Measurements from ENCODE around the gene MAP2K1. TPM values are rescaled to one million over a fixed set of nuclear protein-coding genes. Genes with fewer than 3 reads are reported as not detected.
"Not testable (repeated sequence)": the region's sequence is repeated elsewhere in the genome, so short reads cannot be mapped to it uniquely, and the experiment has no call there.

Gene MAP2K1
- 39.2 and 48.4 TPM in 2 replicates for total RNA-seq (2014; rRNA removed; shearing (Covaris generic))
- polyA plus RNA-seq (2014; cell fraction: nucleus; rRNA removed): 24.2 and 26.8 TPM in 2 replicates

DNA sequence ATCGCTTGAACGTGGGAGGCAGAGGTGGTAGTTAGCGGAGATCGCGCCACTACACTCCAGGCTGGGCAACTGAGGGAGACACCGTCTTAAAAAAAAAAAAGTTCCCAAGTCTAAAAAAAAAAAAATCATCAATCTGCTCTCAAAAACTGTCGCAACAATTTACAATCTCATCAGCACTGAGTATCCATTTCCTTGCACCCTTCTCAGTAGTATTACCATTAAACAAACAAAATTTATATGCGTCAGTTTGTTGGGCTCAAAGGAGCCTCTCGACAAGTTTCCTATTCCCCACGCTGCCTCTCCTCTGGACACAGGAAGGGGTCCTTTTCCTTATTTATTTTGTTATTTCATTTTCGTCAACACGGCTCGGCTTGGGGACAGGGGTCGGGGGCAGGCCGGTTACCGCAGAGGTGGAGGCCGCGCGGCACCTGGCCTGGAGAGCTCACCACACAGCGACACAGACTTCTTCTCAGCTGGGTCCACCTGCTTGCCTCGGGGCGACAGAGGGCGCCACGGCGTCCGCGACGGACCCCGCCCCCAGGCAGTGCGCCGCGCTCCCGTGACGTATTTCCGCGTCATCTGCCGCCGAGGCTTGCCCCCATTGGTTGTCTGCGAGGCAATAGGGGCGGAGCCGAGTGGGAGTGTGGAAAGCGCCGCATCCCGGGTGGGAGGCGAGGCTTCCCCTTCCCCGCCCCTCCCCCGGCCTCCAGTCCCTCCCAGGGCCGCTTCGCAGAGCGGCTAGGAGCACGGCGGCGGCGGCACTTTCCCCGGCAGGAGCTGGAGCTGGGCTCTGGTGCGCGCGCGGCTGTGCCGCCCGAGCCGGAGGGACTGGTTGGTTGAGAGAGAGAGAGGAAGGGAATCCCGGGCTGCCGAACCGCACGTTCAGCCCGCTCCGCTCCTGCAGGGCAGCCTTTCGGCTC is at the start of gene MAP2K1:
Gene MAP2K1, plus strand, starts transcription at position 709 of the 920 bp plus-strand sequence. CDS start 436 bp downstream, outside the sequence.
- peak; percentile 96 for DNase-seq (ENCODE audit: extremely low read depth, low read depth)

DNA sequence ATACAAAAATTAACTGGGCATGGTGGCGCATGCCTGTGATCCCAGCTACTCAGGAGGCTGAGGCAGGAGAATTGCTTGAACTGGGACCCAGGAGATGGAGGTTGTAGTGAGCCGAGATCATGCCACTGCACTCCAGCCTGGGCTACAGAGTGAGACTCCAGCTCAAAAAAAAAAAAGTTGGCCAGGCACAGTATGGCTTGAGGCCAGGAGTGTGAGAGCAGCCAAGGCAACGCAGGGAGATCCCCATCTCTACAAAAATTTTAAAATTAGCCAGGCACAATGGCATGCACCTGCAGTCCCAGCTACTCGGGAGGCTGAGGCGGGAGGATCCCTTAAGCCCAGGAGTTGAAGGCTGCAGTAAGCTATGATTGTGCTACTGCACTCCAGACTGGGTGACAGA is 38.2 kb upstream of the MAP2K1 start:
- not testable (repeated sequence) for DNase-seq (ENCODE audit: extremely low read depth, low read depth)

DNA sequence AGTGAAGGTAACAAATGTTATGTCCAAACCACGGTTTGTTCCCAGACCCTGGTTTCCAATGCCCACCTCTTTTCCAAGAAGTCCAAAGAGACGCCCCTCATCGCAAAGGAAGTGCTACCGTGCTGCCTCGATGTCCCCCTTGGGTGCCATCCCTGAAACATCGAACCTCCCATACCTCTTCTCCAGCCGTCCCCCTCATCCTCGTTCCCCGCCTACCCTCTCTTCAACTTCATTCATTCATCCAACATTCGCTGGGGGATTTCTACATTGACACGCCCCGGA is 30.7 kb upstream of the MAP2K1 start:
- no peak for DNase-seq (ENCODE audit: extremely low read depth, low read depth)

DNA sequence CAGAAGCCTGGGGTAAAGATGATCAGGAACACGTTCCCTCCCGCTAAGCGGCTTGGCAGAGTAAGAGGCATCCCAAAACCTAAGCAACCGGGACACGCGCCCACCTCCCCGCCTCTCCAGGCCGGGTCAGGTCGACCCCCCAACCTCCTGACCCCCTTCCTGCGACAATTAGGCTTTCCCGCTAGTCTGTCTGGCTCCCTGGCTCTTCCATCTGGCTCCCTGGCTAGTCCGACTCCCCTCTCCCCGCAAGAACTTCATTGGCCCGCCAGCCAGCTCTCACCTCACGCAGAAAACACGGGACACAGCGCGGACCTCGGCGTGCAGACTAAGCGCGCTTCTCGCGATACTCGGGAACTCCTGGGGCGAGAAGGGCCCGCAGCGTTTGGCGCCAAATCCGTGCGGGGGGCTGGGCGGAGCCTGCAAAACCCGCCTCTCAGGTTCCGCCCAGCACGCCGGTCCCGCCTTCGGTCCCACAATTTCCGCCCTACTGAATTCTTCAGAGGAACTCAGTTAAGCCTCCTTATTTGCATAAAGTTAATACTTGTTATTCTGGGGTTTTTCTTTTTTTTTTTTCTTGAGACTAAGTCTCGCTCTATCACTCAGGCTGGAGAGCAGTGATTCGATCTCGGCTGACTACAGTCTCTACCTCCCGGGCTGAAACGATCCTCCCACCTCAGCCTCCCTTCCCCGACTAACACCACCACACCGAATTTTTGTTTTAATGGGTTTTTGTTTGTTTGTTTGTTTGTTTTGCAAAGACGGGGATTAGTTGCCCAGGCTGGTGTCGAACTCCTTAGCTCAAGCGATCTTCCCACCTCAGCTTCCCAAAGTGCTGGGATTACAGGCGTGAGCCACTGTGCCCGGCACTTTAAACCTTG is 30.1 kb upstream of the MAP2K1 start, which contains the start of gene TIPIN:
Gene TIPIN, minus strand, starts transcription at position 327 of the 878 bp plus-strand sequence. CDS start 3,738 bp downstream, outside the sequence.
- peak; percentile 88 for DNase-seq (ENCODE audit: extremely low read depth, low read depth)

DNA sequence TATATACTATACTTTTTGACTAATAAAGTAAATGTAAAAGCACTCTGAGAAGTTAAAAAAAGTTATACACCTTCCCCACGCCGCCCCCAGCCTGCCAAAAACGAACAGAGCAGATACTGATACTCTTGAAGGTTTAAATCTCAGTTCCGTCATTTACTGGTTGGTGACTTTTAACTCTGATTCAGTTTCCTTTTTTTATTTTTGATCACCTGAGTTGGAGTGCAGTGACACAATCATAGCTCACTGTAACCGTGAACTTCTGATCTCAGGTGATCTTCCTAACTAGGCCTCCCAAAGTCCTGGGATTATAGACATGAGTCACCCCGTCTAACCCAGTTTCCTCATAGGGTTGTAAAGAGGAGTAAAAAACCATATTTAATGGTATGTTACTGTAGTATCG is 27.0 kb upstream of the MAP2K1 start:
- no peak for DNase-seq (ENCODE audit: extremely low read depth, low read depth)

DNA sequence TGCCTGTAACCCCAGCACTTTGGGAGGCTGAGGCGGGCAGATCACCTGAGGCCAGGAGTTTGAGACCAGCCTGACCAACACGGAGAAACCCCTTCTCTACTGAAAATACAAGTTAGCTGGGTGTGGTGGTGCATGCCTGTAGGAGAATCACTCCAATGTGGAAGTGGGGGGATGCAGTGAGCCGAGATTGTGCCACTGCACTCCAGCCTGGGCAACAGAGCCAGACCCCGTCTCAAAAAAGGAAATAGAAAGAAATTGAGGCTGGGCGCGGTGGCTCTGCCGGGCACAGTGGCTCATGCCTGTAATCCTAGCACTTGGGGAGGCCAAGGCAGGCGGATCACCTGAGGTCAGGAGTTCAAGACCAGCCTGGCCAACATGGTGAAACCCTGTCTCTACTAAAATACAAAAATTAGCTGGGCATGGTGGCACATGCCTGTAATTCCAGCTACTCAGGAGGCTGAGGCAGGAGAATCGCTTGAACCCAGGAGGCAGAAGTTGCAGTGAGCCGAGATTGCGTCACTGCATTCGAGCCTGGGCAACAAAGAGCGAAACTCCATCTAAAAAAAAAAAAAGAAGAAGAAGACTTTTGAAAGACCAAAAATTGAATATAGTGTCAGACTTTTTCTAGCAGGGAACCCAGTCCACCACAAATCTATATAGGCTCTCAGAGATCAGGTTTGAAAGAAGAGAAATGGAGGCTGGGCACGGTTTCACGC is 24.8 kb upstream of the MAP2K1 start:
- not testable (repeated sequence) for DNase-seq (ENCODE audit: extremely low read depth, low read depth)

DNA sequence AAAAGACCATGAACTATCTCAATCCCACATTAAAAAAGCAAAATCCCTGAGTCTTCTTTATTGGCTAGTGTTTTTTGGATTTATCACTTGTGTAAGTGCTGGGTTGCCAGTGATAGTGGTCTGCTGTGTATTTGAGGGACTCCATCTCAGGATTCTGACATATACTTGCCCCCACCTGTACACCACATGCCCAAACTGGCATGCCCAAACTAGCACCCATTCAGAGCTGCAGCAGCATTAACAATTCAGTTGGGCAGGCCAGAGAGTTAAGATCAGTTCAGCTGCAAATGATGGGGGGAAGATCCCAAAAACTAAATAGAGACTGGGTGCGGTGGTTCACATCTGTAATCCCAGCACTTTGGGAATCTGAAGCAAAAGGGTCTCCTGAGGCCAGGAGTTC is 23.9 kb upstream of the MAP2K1 start:
- no peak for DNase-seq (ENCODE audit: extremely low read depth, low read depth)

DNA sequence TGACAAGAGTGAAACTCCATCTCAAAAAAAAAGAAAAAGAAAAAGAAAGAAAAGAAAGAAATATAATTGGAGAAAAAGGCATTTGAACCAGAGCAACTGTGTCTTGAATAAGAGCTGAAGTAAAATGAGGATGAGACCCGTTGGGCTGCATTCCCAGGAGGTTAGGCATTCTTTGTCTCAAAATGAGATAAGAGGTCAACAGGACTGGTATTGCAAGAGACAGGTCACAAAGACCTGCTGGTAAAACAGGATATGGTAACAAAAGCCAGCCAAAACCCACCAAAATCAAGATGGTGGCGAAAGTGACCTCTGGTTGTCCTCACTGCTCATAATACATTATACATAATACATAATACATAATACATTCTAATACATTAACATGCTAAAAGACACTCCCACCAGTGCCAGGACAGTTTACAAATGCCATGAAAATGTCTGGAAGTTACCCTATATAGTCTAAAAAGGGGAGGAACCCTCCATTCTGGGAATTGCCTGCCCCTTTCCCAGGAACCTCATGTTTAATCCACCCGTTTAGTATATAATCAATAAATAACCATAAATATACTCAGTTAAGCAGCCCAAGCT is 21.7 kb upstream of the MAP2K1 start:
- DNase-seq (ENCODE audit: extremely low read depth, low read depth): no peak

DNA sequence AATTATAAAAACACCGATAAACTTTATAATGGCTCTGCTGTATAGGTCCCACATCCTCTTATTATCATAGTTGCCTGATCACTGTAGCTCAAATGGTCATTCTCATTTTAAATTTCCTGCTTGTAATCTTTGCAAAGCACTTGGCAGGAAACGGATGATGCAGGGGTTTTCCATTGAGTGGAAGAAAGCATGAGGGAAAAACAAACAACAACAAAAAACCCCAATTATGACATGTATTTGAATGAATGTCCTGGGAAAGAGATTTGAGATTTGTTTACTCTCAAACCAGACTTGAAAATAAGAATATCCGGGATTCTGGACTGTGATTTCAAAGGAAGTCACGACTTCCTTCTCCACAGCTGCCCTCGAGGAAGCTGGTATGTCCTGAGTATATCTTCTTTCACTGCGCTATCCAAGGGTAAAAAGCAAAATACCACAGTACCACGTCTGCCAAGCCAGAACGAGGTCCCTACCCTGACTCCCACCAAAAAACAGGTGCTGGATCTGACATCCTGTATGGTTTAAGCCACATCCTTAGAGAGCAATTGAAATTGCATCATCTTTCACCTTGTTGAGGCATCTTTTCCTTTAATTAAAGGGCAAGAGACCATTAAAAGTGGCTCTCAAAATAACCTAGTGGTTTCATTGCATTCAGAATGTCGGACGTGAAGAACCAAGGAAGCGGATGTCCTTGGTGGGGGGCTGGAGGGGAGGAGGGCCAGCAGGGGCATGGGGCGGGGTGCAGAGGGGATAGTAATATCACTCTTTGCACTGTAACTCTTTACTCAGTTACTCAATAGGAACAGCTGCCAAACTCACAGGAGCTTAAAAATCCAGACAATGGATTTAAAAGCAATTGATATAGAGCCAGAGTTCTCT is 16.7 kb upstream of the MAP2K1 start:
- DNase-seq (ENCODE audit: extremely low read depth, low read depth): no peak

DNA sequence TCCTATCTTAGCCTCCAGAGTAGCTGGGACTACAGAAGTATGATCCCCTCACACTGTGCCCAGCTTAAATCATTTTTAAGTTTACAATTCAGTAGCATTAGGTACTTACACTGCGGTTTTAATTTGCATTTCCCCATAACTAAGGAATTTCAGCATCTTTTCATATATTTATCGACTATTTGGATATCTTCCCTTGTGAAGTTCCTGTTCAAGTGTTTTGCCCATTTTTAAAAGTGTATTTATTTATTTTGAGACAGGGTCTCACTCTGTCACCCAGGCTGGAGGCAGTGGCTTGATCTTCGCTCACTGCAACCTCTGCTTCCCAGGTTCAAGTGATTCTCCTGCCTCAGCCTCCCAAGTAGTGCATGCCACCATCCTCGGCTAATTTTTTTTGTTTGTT is 12.5 kb upstream of the MAP2K1 start:
- DNase-seq (ENCODE audit: extremely low read depth, low read depth): no peak

DNA sequence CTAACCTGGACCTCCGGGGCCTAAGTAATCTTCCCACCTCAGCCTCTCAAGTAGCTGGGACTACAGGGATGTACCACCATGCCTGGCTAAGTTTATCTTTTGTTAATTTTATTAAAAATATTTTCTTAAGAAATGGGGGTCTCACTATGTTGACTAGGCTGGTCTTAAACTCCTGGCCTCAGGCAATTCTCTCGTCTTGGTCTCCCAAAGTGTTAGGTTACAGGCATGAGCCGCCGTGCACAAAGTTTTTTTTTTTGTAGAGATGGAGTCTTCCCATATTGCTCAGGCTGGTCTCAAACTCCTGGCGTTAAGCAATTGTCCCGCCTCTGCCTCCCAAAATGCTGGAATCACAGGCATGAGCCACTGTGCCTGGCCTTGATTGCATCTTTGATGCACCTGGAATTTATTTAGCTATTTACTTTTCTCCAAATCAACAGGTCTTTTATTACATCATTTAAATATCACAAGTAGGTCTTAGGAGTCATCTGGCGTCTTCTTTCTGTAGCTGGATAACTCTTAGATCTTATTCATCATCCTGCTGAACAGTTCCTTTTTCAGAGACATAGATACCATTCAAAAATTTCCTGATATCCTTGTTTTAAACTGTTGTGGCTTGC is 7.8 kb upstream of the MAP2K1 start:
- no peak for DNase-seq (ENCODE audit: extremely low read depth, low read depth)

DNA sequence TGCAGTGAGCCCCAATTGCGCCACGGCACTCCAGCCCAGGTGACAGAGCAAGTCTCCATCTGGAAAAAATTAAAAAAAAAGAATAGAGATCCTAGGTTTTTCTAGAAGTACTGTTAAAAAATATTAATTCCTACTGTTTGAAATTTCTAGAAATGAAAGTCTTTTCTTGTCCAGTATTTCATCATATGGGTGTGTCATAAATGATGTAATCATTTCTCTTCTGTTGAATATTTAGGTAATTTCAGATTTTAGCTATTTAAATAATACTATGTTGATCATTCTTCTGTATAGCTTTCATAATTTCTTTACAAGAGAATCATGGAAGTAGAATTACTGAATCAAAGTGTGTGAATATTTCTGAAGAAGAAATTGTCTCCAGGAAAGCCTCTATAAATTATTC is 5.3 kb upstream of the MAP2K1 start:
- not testable (repeated sequence) for DNase-seq (ENCODE audit: extremely low read depth, low read depth)

DNA sequence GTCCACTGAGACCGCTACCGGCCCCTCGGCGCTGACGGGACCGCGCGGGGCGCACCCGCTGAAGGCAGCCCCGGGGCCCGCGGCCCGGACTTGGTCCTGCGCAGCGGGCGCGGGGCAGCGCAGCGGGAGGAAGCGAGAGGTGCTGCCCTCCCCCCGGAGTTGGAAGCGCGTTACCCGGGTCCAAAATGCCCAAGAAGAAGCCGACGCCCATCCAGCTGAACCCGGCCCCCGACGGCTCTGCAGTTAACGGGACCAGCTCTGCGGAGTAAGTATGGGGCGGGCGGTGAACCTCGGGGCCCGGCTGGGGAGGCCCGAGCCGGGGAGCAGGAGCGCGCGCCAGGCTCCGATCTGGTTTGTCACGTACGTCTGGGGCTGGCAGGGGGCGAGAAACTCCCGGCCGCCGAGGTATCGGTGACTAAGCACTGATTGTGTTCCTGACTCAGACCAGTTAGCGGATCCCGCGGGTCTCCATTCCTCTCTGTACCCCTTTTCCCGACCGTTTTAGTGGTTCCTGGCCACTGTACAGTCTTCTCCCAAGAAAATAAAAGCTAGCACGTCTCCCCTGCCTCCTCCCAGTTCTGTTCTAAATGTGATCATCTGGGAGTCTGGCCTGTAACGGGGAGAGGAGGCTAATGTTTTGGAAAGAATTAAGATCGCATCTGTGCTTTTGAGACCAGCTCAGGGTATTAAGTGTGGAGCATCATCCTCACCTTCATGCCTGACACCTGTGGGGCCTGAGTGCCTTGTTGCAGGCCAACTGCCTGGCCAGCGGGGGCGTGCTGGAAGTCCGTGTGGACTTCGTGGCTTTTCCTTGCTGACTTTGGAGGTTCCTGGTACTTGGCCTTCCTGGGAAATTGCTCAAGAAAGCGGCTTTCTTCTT is 691 bp downstream of the MAP2K1 start:
- peak; percentile 40 for DNase-seq (ENCODE audit: extremely low read depth, low read depth)

DNA sequence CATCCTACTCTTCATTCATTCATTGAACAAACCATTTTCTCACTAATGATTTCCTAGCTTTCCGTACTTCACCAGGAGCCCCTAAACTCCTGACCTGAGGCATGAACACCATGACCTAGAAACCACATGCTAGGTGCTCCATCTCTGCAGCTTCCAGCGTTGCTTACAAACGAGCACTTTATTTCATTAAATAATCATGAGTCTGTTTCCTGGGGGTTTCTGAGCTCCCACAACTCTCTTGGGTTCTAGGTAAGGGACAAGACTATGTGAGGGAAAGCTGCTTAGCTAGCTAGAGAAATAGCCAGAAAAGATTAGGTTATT is 1.3 kb downstream of the MAP2K1 start:
- no peak for DNase-seq (ENCODE audit: extremely low read depth, low read depth)

DNA sequence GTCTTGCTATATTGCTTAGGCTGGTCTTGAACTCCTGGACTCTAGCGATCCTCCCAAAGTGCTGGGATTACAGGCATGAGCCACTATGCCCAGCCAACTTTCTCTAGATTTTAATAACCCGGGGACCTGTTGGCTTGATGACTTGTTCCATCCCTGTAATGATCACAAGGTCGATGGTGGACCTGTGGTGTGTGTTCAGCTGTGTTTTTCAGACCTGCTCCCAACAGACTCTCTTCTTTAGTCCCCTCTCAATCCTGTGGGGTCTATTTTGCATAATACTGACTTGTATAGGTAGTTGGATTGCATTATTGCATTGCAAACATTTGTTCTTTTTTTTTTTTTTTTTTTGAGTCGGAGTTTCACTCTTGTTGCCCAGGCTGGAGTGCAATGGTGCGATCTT is 1.9 kb downstream of the MAP2K1 start:
- no peak for DNase-seq (ENCODE audit: extremely low read depth, low read depth)

DNA sequence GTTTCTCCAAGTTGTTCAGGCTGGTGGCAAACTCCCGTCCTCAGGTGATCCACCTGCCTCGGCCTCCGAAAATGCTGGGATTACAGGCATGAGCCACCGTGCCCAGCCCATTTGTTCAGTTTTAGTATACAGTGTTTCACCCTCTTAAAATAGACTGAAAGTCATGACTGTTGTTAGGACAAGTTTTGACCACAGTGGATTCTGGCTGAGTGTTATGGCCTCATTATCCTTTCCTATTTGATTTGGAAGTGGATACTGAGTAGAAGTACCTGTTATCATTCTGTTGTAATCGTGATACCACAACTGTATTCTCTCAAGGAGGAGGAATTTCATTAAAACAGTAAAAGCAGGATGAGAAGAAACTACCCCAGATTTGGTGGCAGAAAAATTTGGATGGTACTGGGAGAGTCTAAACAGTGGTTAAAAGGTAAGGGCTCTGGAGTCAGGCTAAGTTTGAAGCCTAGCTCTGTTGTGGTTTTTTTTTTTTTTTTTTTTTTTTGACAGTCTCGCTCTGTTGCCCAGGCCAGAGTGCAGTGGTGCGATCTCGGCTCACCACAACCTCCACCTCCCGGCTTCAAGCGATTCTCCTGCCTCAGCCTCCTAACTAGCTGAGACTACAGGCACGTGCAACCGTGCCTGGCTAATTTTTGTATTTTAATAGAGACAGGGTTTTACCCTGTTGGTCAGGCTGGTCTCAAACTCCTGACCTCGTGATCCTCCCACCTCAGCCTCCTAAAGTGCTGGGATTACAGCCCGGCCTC is 2.6 kb downstream of the MAP2K1 start:
- no peak for DNase-seq (ENCODE audit: extremely low read depth, low read depth)

DNA sequence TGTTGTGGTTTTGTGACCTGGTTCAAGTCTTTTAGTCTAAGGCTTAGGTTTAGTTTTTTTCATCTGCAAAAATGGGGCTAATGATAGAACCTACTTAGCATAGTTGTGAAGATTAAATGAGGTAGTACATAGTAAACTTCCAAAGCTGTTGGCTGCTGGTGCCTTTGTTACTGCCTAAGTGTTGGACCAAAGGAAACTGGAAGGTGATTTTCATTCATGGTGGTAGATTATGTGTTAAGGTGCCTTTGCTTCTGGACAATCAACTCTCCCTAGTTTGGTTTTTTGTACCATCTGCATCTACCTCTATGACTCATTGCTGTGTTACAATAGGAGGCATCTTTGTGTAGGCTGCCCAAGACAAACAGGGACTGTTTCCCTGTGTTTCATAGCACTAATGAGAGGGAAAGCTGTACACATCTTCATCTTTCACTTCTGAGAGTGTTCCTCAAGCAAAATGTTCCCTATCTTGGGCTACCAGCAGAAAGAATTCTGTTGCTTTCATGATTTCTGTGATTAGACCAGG is 3.2 kb downstream of the MAP2K1 start:
- no peak for DNase-seq (ENCODE audit: extremely low read depth, low read depth)

Measured in NCI-H460 (cell line).